PFSK-1 (cell line): Measurements from ENCODE around the gene ATF6.

ENCODE experiments used
- FOXP2 ChIP-seq: optimal IDR thresholded peaks from 2 replicates; pipeline ENCODE3; 2011; ENCODE audit warnings: borderline replicate concordance, control low read depth, inconsistent platforms; ENCODE audit not compliant: insufficient read depth; ENCODE audit errors: extremely low read length, extremely low read depth
- POLR2AphosphoS5 ChIP-seq: IDR thresholded peaks from 2 replicates; pipeline ENCODE4 v1.6.1; 2012; ENCODE audit warnings: low read depth, mild to moderate bottlenecking, control low read depth, low read length, moderate library complexity
- REST ChIP-seq, 2 experiments: IDR thresholded peaks; 2 replicates each; pipeline versions ENCODE4 v1.6.1 to v1.8.0; 2011 to 2012; ENCODE audit warnings: low read depth in 2 of 2, low read length in 2 of 2, control low read depth in 1 of 2, inconsistent platforms in 1 of 2, mild to moderate bottlenecking in 1 of 2, moderate library complexity in 1 of 2; ENCODE audit not compliant: insufficient read depth in 1 of 2
- SIN3A ChIP-seq: IDR thresholded peaks from 2 replicates; pipeline ENCODE4 v1.6.1; 2012; ENCODE audit warnings: mild to moderate bottlenecking, low read length, moderate library complexity, borderline replicate concordance; ENCODE audit not compliant: insufficient read depth
- TAF1 ChIP-seq: IDR thresholded peaks from 2 replicates; pipeline ENCODE4 v1.6.1; 2012; ENCODE audit warnings: low read length, control low read depth, borderline replicate concordance; ENCODE audit not compliant: insufficient read depth

Gene ATF6

GRCh38 chr1:161936786-161937185, 170.7 kb downstream of the ATF6 start:
- TF ChIP-seq TAF1 = no peak
- no peak for TF ChIP-seq SIN3A
- no peak for TF ChIP-seq POLR2AphosphoS5
- TF ChIP-seq FOXP2 = no peak
- no peak for TF ChIP-seq REST (IDR thresholded peaks at IDR 0.05; ENCODE audit: insufficient read depth in 1 of 2, low read depth in 2 of 2, low read length in 2 of 2)

GRCh38 chr1:161940866-161941591, 174.9 kb downstream of the ATF6 start:
- TF ChIP-seq FOXP2 (no peak), REST (IDR thresholded peaks at IDR 0.05; ENCODE audit: insufficient read depth in 1 of 2, low read depth in 2 of 2, low read length in 2 of 2) (no peak), SIN3A (no peak), TAF1 (no peak), POLR2AphosphoS5 (no peak)

GRCh38 chr1:161941726-161942436, 175.8 kb downstream of the ATF6 start:
- TF ChIP-seq SIN3A (no peak), REST (IDR thresholded peaks at IDR 0.05; ENCODE audit: insufficient read depth in 1 of 2, low read depth in 2 of 2, low read length in 2 of 2) (no peak), TAF1 (no peak), POLR2AphosphoS5 (no peak), FOXP2 (no peak)

GRCh38 chr1:161943737-161944136, 177.6 kb downstream of the ATF6 start:
- no peak for TF ChIP-seq TAF1
- TF ChIP-seq SIN3A = no peak
- TF ChIP-seq REST (IDR thresholded peaks at IDR 0.05; ENCODE audit: insufficient read depth in 1 of 2, low read depth in 2 of 2, low read length in 2 of 2) = no peak
